Daoy (cell line): ENCODE results near the gene HDLBP. TPM values are rescaled to one million over a fixed set of nuclear protein-coding genes. Genes with fewer than 3 reads are reported as not detected.
A peak's percentile ranks its signal among the peaks of the same experiment; 100 is the strongest.

Source experiments
- DNase-seq: peaks from one replicate; pipeline ENCODE4 v3.0.0-alpha.2; 2015; ENCODE audit warnings: low read depth
- total RNA-seq: library from RNA; depleted of rRNA; stranded (reverse); fragments of >200 nt; shearing (Covaris generic); gene quantifications from 2 replicates; pipeline ENCODE4 v1.2.3, GENCODE V29; 2014

Gene HDLBP
- total RNA-seq, 1 experiment from 2014 or later = 244 TPM

- DNase-seq = no peak
These were observed 85.0 kb downstream of the HDLBP start for GRCh38 chr2:241230435-241230834.

DNA sequence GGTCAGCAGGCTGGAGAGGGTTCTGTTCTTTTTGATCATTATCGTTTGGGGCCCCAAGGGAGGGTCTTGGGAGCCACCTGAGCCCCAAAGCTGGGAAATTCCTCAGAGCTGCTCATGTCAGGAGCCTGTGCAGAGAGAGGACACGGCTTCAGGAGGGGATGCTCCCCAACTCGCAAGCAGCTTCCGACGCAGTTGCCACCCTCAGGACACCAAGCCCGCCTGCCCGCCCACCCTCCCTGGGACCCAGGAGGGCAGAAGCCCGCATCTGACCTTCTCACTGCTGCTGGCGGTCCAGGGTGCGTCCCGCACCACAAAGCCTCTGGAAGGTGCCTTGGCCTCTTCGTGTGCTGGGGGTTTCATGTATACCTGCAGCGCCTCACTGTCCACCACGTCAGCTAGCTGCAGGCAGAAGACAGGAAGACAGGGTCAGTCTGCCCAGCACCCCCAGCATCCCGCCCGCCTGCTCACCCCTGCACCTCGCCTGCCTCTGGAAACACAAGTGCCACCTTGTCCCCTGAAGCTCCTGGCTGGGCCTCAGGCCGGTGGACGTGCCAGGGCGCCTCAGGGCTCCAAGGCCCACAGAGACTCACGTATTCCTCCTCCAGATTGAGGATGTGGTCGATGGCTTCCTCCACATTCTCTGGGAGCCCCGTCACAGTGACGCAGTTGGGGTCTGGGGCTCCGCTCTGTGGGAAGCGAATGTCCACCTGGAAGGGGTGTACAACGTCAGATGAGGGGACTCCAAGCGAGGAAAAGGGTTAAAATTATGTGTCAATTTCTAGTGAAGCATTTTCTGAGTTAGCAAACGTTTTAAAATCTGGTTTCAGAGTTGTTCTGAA lies 85.7 kb downstream of the HDLBP start:
- DNase-seq = no peak

- DNase-seq = no peak
These were observed 86.5 kb downstream of the HDLBP start for GRCh38 chr2:241228860-241229516.

DNA sequence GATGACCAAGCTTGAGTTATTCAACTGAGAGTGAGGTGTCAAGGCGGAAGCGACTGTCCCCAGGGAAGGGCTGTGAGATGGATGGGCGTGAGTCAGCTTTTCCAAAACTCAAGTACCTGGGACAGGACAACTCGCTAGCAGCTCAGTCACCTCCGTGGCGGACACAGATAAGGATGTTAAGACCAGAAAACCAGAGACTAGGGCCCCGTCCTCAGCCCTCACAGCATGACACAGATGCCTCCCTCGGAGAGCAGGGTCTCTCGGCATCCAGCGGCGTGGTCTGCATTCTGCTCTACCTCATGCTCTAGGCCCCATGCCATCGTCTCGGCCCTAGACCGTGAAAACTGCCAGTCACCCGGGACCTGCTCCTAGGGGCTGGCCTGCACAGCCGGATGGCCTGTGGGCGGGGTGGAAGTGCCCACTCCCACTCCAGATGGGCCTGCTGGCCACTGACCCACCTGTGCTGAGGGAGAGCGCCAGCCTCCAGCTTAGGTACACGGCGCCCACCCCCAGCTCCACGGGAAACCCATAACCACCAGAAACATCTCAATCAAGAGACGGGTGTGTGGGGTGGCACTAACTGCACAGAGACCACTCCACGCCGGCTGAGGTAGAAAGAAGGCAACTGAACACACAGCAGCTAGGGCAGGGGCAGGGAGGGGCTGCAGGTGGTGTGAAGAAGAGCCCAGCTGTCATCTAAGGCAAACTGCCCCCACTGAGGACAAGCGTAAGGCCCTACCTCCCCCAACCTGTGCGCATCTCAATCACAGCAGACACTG lies 87.2 kb downstream of the HDLBP start:
- DNase-seq = no peak

- DNase-seq = no peak
These were observed 87.9 kb downstream of the HDLBP start for GRCh38 chr2:241227594-241227993.

DNA sequence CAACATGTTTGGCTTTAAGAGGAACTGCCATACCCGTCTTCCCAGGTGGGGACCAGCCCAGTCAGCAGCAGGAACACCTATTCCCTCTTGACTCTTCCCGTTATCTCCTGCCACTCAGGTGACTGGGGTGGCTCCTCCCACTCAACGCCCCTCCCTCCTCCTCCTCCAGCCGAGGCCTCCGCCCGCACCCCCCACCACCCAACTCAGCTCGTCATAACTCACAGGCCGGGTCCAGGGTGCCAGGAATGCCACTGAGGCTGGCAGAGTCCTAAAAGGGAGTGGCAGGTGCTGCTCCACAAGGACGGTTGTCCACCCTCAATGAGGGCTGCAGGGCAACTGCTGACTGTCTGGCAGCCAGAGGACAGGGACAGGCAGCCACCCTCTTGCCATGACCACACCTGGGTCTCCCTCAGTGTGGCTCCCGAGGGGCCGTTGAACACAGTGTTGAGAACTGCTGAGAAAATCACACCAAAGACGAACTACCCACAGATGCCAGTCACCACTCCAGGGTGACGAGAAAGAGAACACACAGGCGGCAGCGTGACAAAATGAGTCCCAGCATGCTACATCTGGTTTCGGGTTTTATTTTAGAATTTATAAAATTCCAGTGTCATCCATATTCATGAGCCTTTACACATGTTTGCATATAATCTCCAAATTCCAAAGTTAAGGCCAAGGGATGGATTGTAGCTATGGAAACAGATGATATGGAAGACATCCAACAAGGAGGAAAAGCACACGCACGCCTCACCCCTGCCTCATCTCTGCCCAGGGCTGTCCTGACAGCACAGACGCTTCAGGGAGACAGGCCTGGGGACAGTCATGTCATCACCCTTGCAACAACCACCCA lies 88.5 kb downstream of the HDLBP start:
- no peak for DNase-seq

DNA sequence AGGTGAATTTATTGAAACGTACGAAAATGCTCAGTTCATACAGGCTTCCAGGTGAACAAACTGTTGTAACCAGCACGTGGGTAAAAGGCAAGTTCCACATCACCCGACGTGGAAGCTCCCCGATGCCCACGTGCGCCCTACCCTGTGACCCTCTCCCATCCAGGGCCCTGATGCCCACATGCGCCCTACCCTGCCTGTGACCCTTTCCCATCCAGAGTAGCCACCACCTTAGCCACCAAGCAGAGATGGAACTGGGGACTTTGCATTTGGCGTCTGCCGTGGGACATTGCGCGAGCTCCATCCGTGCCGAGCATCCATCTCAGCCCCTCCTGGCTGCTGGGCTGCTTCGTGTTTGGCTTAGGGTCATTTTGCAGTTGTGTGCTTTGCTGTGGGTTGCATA lies 89.5 kb downstream of the HDLBP start:
- DNase-seq = no peak

DNA sequence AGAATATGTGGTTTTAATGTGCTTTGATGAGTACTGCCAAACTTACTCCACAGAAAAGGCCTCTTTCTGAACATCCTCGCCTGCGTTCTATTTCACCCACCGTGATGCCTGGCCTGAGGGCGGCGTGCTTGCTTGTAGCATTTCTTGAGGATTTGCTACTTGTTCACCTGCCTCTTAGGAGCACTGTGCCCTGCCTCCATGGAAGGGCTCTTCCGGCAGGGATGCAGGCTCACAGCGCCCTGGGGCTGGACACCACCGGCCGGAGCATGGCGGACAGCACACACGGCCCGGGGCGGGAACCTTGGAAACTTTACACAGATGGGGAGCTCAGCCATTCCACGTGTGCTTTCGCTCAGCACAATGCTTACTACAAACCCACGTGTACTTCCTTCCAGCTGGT lies 89.9 kb downstream of the HDLBP start:
- no peak for DNase-seq

GRCh38 chr2:241224851-241225438 lies 90.5 kb downstream of the HDLBP start:
- DNase-seq = no peak

- peak; percentile 70 for DNase-seq
These were observed 91.2 kb downstream of the HDLBP start for GRCh38 chr2:241224018-241224850.

GRCh38 chr2:241223211-241224017 lies 92.1 kb downstream of the HDLBP start:
- DNase-seq = peak; percentile 35

DNA sequence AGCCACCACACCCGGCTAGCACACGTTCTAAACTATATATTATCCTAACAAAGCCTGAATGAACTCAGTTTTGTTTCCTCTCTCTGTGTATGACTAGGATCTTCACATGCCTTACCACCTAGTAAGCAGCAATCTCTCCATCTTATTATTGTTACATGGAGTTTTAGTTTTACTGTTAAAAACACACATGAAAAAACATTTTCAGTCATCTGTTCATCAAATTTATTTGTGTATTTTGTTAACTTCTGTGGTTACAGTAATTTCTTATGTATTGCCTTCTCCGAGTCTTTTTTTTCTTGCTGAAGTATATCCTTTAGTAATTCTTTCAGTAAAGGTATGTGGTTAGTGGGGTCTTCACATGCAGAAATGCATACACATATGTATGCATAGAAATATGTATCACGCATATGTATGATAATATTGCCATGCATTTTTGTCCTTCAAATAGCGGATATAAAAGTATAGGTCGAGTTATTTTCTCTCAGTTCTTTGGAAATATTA lies 95.6 kb downstream of the HDLBP start:
- DNase-seq = no peak

GRCh38 chr2:241219030-241219382 lies 96.5 kb downstream of the HDLBP start:
- DNase-seq = no peak

GRCh38 chr2:241218131-241219029 lies 97.1 kb downstream of the HDLBP start:
- DNase-seq = peak; percentile 65

DNA sequence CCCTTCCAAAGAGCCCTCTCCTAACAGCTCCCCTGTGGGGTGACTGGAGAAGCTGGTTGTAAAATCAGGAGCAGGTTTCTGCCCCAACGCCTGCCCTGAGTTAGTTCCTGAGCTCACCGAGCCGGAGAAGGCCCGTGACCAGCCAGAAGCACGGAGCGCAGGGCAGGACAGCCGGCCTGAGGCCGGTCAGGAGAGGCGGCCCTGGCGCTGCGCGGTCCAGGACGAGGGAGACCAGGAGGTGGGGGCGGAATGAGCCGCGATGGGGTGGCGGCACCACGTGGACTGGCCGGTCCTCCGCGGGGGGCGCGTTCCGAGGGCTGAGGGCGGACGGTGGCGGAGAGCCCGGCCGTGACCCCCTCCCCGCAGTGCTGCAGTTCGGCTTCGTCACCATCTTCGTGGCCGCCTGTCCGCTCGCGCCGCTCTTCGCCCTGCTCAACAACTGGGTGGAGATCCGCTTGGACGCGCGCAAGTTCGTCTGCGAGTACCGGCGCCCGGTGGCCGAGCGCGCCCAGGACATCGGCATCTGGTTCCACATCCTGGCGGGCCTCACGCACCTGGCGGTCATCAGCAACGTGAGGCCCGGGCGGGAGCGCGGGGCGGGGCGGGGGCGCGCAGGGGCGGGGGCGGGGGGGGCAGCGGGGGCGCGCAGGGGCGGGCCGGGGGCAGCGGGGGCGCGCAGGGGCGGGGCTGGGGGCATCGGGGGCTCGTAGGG lies 98.0 kb downstream of the HDLBP start:
- DNase-seq = peak; percentile 70

- DNase-seq = no peak
These were observed 99.2 kb downstream of the HDLBP start for GRCh38 chr2:241216211-241216761.

DNA sequence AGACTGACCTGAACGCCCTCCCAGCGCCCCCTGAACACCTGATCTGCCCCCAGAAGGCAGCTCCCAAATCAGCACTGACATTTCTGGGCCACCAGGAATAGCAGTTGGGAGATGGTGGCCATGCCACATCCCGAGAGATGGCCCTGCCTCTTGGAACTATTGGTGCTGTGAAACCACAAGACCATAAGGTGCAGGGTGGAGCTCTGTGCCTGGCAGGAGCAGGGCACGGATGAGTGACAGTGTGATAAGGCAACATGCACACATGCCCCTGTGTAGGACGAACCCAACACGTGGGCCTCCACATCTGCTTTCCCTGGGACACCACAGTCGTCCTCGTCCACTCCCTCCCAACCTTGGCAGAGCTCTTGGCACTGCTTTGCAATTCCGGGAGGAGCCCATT lies 100.1 kb downstream of the HDLBP start:
- DNase-seq = no peak
